Liver (tissue), 3 donors: ENCODE data around the gene TAF13.
"Not testable (repeated sequence)": the region's sequence is repeated elsewhere in the genome, so short reads cannot be mapped to it uniquely, and the experiment has no call there.

Experiments
- CTCF ChIP-seq: fragments of 150-350 bp; IDR thresholded peaks from 2 replicates; pipeline ENCODE4 v1.5.1; 2017; ENCODE audit warnings: improper control_type of control experiment, low read depth, low read length; ENCODE audit not compliant: missing input control
- EGR1 ChIP-seq, 2 donors: IDR thresholded peaks; 2 replicates each; pipeline ENCODE4 v1.6.1; 2016 to 2018; ENCODE audit warnings: antibody characterized with exemption in 2 of 2, low read depth in 2 of 2
- FOXA1 ChIP-seq: IDR thresholded peaks from 2 replicates; pipeline ENCODE4 v1.6.1; 2016; ENCODE audit warnings: antibody characterized with exemption
- GABPA ChIP-seq, 2 donors: IDR thresholded peaks in 1 of 2; conservative IDR thresholded peaks in 1 of 2; 2 replicates each; pipeline ENCODE4 v1.6.1; 2016; ENCODE audit warnings: antibody characterized with exemption in 2 of 2, mild to moderate bottlenecking in 1 of 2, moderate library complexity in 1 of 2
- JUND ChIP-seq, 2 donors: IDR thresholded peaks; 2 replicates each; pipeline ENCODE4 v1.6.1; 2016; ENCODE audit warnings: antibody characterized with exemption in 2 of 2
- RAD21 ChIP-seq, 2 donors: IDR thresholded peaks; 2 replicates each; pipeline ENCODE4 v1.6.1; 2016; ENCODE audit warnings: antibody characterized with exemption in 2 of 2, mild to moderate bottlenecking in 2 of 2
- SP1 ChIP-seq: IDR thresholded peaks from 2 replicates; pipeline ENCODE4 v1.6.1; 2018; ENCODE audit warnings: antibody characterized with exemption, mild to moderate bottlenecking
- TAF1 ChIP-seq: conservative IDR thresholded peaks from 2 replicates; pipeline ENCODE4 v1.6.1; 2016; ENCODE audit warnings: antibody characterized with exemption, mild to moderate bottlenecking
- TF ChIP-seq, protein P1 (sequence below): IDR thresholded peaks from 2 replicates; pipeline ENCODE4 v1.6.1; 2016; ENCODE audit warnings: antibody characterized with exemption
- TF ChIP-seq, protein P2 (sequence below): IDR thresholded peaks from 2 replicates; pipeline ENCODE4 v1.6.1; 2016; ENCODE audit warnings: antibody characterized with exemption, mild to moderate bottlenecking
- TF ChIP-seq, protein P3 (sequence below): IDR thresholded peaks from 2 replicates; pipeline ENCODE4 v1.6.1; 2016; ENCODE audit warnings: antibody characterized with exemption
- TF ChIP-seq, protein P4 (sequence below): IDR thresholded peaks from 2 replicates; pipeline ENCODE4 v1.6.1; 2016; ENCODE audit warnings: antibody characterized with exemption
- donor health status: healthy.
- donor health status: healthy.

GRCh38 chr1:109052145-109052544 is 23.7 kb downstream of the TAF13 start:
- TF ChIP-seq, protein P1, sequence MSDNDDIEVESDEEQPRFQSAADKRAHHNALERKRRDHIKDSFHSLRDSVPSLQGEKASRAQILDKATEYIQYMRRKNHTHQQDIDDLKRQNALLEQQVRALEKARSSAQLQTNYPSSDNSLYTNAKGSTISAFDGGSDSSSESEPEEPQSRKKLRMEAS, result not testable (repeated sequence)
- not testable (repeated sequence) for TF ChIP-seq CTCF; RAD21 (IDR thresholded peaks at IDR 0.05); GABPA (IDR thresholded peaks at IDR 0.05 in 1 of 2, conservative IDR thresholded peaks at IDR 0.05 in 1 of 2); TAF1; FOXA1; EGR1 (IDR thresholded peaks at IDR 0.05; ENCODE audit: low read depth in 2 of 2); SP1; JUND (IDR thresholded peaks at IDR 0.05)
- TF ChIP-seq, protein P2, sequence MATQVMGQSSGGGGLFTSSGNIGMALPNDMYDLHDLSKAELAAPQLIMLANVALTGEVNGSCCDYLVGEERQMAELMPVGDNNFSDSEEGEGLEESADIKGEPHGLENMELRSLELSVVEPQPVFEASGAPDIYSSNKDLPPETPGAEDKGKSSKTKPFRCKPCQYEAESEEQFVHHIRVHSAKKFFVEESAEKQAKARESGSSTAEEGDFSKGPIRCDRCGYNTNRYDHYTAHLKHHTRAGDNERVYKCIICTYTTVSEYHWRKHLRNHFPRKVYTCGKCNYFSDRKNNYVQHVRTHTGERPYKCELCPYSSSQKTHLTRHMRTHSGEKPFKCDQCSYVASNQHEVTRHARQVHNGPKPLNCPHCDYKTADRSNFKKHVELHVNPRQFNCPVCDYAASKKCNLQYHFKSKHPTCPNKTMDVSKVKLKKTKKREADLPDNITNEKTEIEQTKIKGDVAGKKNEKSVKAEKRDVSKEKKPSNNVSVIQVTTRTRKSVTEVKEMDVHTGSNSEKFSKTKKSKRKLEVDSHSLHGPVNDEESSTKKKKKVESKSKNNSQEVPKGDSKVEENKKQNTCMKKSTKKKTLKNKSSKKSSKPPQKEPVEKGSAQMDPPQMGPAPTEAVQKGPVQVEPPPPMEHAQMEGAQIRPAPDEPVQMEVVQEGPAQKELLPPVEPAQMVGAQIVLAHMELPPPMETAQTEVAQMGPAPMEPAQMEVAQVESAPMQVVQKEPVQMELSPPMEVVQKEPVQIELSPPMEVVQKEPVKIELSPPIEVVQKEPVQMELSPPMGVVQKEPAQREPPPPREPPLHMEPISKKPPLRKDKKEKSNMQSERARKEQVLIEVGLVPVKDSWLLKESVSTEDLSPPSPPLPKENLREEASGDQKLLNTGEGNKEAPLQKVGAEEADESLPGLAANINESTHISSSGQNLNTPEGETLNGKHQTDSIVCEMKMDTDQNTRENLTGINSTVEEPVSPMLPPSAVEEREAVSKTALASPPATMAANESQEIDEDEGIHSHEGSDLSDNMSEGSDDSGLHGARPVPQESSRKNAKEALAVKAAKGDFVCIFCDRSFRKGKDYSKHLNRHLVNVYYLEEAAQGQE, result not testable (repeated sequence)
- TF ChIP-seq, protein P3, sequence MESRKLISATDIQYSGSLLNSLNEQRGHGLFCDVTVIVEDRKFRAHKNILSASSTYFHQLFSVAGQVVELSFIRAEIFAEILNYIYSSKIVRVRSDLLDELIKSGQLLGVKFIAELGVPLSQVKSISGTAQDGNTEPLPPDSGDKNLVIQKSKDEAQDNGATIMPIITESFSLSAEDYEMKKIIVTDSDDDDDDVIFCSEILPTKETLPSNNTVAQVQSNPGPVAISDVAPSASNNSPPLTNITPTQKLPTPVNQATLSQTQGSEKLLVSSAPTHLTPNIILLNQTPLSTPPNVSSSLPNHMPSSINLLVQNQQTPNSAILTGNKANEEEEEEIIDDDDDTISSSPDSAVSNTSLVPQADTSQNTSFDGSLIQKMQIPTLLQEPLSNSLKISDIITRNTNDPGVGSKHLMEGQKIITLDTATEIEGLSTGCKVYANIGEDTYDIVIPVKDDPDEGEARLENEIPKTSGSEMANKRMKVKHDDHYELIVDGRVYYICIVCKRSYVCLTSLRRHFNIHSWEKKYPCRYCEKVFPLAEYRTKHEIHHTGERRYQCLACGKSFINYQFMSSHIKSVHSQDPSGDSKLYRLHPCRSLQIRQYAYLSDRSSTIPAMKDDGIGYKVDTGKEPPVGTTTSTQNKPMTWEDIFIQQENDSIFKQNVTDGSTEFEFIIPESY, result not testable (repeated sequence)
- TF ChIP-seq, protein P4, sequence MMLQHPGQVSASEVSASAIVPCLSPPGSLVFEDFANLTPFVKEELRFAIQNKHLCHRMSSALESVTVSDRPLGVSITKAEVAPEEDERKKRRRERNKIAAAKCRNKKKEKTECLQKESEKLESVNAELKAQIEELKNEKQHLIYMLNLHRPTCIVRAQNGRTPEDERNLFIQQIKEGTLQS, result not testable (repeated sequence)
